OCI-LY1 (cell line): Measurements from ENCODE around the gene SLC4A2.

Source experiments
- CTCF ChIP-seq: fragments of 200-600 bp; sonication (generic), shearing (Covaris generic); IDR thresholded peaks from 2 replicates; pipeline ENCODE4 v1.5.1; 2017; ENCODE audit warnings: mild to moderate bottlenecking, antibody characterized with exemption, low read length, moderate library complexity, mixed read lengths
- EZH2 ChIP-seq: fragments of 200-600 bp; sonication (generic), shearing (Covaris generic); IDR thresholded peaks from 2 replicates; pipeline ENCODE4 v1.8.0; 2017; ENCODE audit warnings: borderline replicate concordance, mixed run types, mild to moderate bottlenecking, antibody characterized with exemption, low read length, moderate library complexity, mixed read lengths

DNA sequence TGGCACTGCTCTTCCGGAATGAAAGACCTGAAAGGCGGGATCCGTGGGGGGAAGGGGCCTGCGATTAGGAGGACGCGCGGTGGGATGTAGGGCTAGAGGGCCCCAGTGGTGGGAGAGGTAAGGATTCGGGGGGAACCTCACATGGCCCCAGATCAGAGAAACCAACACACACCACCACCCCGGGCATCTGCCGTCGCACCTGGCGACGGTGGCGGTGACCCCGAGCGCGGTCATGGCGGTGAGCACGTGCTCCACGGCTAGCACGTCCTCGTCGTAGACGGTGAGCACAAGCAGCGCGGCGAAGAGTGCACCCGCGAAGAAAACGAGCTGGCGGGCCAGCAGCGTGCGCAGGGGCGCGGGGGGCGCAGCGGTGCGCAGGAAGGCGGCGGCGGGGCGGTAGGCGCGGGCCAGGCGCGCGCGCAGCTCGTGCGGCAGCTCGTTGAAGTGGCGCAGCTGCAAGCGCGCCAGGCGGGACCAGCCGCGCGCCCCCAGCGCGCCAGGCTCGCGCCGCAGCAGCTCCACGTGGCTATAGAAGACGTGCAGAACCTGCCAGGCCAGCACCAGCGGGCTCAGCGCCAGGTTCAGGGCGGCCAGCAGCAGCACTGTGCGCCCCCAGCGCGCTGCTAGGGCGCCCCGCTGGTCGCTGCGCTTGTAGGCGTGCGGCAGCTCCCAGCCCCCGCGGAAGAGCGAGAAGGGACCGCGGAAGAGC lies 40.8 kb upstream of the SLC4A2 start:
- TF ChIP-seq CTCF (peak; percentile 4; the same call in 1 of the 2 replicates), EZH2 (no peak)
